ENCODE measurements around the gene CCIN.
A peak's percentile ranks its signal among the peaks of the same experiment; 100 is the strongest.
"Not testable (repeated sequence)": the region's sequence is repeated elsewhere in the genome, so short reads cannot be mapped to it uniquely, and the experiment has no call there.

The CCIN gene

DNA sequence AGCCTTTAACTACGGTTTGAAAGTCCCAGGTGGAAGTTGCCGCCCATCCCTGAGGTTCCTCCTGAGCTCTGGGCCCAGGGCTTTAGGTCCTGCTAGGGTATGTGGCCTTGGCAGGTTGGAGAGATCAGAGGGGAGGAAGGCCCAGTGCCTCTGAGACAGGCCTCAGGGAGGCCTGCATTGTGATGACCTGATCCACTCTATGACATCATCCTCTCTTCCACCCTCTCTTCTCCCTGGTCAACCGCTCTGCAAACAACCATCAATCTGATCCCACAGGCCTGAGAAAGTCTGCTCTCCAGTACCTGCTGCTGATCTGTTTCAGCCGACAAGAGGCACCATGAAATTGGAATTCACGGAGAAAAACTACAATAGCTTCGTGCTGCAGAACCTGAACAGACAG lies at the start of gene CCIN:
CCIN (plus strand) TSS at position 223 of the 400 bp plus-strand sequence; CDS start at position 338, 115 bp downstream.
- no peak for DNase-seq (ENCODE audit: low read depth in 3 of 3)

GRCh38 chr9:36119476-36119875 lies 49.7 kb upstream of the CCIN start:
- no peak for DNase-seq (ENCODE audit: low read depth in 3 of 3)

- DNase-seq (ENCODE audit: low read depth in 3 of 3) = no peak
Observed at GRCh38 chr9:36120705-36121104, 48.5 kb upstream of the CCIN start.

DNA sequence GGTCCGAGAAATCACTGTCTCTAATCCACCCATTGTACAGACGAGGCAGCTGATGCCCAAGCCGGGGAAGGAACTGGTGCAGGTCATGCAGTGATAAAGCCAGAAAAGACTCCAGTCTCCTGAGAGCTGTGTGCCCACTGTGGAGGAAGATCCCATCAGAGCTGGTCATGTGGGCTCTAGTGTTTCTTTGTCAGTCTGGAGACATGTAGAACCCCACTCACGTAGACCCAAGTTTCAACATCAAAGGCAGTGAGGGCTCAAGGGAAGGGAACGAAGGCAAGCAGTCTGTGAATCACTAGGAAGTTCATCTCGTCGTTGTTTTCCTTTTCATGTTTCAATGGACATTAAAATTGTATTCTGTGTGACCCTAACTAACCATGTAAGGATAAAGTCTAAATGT lies 47.2 kb upstream of the CCIN start:
- DNase-seq (ENCODE audit: low read depth in 3 of 3) = no peak

DNA sequence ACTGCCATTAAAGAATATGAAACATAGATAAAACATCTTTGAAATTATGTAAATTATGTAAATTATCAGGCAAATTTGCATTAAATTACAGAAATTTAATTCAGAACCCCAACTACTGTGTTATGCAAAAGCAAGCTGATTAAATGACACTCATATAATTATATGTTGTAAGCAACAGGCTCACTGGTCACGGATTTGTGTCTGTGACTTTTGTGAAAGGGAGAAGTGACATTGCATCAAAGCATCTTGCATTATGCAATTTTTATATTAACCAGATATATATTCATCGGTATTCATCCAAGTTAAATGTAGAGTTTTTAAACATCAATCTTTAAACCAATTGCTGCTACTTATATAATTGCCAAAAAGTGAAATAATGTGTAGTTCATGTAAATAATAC lies 45.7 kb upstream of the CCIN start:
- DNase-seq (ENCODE audit: low read depth in 3 of 3) = no peak

DNA sequence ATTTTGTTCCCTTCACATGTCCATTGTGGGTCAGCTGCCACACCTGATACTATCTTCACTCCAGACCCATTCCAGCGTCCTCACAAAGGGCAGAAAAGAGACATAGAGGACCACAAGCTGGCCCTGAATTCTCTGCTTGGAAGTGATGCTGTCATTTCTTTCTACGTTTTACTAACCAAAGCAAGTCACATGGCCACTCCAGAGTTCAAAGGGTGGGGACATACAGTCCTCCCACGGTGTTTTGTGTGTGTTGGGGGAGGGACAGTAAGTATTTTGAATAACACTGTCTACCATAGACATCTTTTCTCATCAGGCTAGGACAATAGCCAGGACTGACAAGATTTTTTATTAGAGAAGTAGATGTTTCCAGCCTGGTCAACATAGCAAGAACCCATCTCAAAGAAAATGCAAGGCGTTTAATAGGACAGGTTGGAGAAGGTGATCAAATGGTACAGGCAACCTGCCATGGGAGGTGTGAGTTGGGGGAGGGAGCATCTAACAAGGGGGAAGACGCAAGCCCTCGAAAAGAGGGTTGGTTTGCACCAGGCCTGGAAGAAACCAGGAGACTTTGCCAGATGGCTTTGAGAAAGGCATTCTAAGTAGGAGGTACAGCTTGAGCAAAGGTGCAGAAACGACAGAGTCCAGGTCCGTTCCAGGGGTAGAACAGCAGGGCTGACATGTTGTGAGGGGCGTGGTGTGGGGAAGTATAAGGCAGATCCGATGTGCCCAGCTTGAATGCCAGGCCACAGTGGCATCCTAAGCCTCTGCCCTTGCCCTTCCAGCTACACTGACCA lies 43.9 kb upstream of the CCIN start:
- no peak for DNase-seq (ENCODE audit: low read depth in 3 of 3)

- DNase-seq (ENCODE audit: low read depth in 3 of 3) = no peak
Observed at GRCh38 chr9:36126016-36126730, 43.0 kb upstream of the CCIN start.

DNA sequence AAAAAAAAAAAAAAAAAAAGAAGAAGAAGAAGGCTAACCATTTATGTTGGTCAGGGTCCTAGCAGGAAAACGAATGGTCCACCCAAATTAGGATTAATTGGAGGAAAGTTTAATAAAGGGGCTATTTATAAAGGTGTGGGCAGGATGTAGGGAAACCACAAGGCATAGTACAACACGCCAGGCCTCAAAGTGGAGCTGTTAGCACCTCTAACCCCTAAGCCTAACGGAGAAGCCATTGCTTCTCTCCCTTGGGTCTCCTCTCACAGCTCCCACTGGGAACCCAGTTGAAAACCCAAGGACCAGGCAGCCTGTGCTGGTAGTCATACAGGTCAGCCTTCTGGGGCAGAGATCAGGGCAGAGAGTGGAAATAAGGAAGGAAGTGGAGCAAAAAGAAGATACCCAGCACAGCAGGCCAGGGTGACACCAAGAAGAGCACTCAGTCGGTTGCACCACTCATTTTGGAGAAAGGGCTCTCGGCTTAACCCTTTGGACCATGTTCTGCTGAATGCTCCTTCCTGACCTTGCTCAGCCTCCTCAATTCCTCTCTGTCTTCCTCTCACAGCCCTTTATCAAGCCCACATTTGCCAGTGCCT lies 41.4 kb upstream of the CCIN start:
- DNase-seq (ENCODE audit: low read depth in 3 of 3) = no peak

- DNase-seq (ENCODE audit: low read depth in 3 of 3) = no peak
Observed at GRCh38 chr9:36128349-36128748, 40.8 kb upstream of the CCIN start.

DNA sequence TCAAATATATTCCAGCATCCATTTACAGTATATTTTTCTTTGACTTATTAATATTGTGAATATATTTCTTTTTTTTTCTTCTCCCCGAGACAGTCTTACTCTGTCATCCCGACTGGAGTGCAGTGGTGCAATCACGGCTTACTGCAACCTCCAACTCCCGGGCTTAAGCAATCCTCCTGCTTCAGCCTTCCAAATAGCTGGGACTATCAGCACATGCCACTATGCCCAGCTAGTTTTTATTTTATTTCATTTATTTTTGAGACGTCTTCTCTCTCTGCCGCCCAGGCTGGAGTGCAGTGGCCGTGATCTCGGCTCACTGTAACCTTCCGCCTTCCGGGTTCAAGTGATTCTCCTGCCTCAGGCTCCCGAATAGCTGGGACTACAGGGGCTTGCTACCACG lies 40.0 kb upstream of the CCIN start:
- DNase-seq (ENCODE audit: low read depth in 3 of 3) = no peak

GRCh38 chr9:36131666-36132065 lies 37.5 kb upstream of the CCIN start:
- DNase-seq (ENCODE audit: low read depth in 3 of 3) = not testable (repeated sequence)

DNA sequence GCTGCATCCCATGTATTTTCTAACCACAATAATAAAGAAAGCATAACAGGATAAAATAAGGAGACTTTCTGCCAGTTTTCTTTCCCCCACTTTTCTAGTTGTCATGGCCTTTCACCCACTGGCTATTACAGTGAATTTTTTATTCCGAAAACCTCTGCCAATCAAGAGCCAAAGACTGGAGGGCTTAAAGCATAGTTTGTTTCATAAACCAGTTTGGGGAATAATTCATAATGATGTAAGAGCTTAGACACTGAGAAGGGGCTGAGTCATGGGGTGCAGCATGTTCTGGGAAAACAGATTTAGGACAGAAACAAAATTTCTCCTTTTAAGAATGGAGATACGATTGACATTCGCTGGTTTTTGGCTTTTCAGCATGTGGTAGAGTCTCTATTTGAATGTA lies 37.1 kb upstream of the CCIN start:
- DNase-seq (ENCODE audit: low read depth in 3 of 3) = no peak

DNA sequence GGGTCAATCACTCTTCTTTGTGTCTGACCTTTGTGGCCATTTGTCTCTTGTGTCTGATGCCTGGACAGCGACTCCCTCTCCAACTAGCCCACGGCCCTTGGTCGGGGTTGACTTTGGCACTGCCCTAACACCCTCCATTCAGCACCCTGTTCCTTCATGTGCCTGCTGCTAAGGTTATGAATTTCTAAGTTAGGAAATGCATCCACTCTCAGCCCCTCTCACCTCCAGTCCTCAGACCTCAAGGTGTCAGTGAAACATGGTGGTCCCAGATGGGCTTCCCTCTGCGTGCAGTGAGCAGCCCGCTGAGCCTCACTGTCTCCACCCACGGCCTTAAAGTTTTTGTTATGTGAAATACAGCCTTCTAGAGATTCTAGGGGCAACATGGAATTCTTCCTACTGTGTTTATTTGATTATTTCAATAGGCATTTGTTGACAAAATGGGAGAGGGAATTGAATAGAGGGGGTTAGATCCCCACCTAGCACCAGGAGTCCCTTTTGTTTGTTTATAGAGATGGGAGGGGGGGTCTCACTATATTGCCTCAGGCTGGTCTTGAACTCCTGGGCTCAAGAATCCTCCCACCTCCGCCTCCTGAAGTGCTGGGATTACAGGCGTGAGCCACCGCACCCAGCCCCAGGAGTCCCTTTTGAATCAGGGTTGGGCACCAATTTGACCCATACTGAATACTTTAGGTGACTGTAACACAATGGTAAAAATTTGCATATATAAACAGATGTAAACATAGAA lies 34.3 kb upstream of the CCIN start:
- DNase-seq (ENCODE audit: low read depth in 3 of 3) = no peak

GRCh38 chr9:36135741-36136271 lies 33.4 kb upstream of the CCIN start:
- DNase-seq (ENCODE audit: low read depth in 3 of 3) = no peak

- DNase-seq (ENCODE audit: low read depth in 3 of 3) = peak; percentile 55 to 63 (median 62)
Observed at GRCh38 chr9:36136272-36136893, 32.8 kb upstream of the CCIN start, which contains the start of gene GLIPR2. Gene GLIPR2, plus strand, starts transcription at chr9:36136733. Its CDS starts 46 bp downstream, at chr9:36136779.

GRCh38 chr9:36136894-36137391 lies 32.2 kb upstream of the CCIN start:
- DNase-seq (ENCODE audit: low read depth in 3 of 3) = no peak

GRCh38 chr9:36137392-36138004 lies 31.7 kb upstream of the CCIN start:
- no peak for DNase-seq (ENCODE audit: low read depth in 3 of 3)

- DNase-seq (ENCODE audit: low read depth in 3 of 3) = no peak
Observed at GRCh38 chr9:36138496-36138895, 30.7 kb upstream of the CCIN start.

DNA sequence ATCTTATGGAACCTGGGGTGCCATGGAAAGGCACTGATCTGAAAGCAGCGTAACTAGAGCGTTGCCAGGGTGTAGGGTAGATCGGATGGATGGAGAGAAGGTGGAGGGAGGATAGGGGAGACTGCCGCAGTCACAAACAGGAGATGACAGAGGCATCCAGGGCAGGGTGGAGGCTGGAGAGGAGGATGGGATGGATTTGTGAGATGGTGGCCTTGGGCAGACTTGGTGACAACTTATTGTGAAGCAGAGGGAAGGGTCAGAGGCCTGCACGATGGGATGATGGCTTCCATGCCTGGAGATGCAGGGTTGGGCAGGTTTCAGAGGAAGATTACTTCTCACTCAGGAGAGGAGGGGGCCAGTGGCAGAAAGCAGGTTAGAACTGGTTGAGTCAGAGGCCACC lies 30.3 kb upstream of the CCIN start:
- DNase-seq (ENCODE audit: low read depth in 3 of 3) = no peak
